Measurements from ENCODE around the gene CCDC110.

DNA sequence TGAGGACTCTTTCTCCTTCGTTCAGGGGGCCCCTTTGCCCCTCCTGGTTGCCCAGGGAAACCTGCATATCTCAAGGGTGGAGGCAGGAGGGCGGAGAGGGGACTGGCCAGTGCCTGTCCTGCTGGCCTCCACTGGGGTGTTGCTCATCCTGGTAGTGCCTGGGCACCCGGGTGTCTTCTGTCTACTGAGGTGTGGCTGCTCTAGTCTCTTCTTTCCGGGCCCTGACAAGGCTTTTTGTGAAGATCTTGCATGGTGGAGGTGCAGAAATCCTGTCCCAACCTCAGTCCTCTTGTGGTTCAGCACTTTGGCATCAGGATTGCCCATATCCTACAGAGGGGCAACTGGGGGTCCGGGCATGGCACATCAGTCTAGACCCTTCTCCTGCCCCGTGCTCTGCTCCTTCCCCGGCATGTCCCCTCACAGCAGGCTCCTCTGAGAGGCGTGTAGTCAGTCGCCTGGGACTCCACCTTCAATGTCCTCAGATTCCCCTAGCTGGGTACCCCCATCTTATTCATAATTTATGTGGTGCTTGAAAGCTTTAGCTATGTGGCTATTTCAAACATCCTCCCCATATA is 1.9 kb downstream of the CCDC110 start:
- TF ChIP-seq, protein P1, sequence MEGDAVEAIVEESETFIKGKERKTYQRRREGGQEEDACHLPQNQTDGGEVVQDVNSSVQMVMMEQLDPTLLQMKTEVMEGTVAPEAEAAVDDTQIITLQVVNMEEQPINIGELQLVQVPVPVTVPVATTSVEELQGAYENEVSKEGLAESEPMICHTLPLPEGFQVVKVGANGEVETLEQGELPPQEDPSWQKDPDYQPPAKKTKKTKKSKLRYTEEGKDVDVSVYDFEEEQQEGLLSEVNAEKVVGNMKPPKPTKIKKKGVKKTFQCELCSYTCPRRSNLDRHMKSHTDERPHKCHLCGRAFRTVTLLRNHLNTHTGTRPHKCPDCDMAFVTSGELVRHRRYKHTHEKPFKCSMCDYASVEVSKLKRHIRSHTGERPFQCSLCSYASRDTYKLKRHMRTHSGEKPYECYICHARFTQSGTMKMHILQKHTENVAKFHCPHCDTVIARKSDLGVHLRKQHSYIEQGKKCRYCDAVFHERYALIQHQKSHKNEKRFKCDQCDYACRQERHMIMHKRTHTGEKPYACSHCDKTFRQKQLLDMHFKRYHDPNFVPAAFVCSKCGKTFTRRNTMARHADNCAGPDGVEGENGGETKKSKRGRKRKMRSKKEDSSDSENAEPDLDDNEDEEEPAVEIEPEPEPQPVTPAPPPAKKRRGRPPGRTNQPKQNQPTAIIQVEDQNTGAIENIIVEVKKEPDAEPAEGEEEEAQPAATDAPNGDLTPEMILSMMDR (IDR thresholded peaks at IDR 0.05; ENCODE audit: insufficient read depth, low read length), result no peak
- no peak for TF ChIP-seq POLR2AphosphoS5 (IDR thresholded peaks at IDR 0.05; ENCODE audit: low read depth)
- TF ChIP-seq, protein P2, sequence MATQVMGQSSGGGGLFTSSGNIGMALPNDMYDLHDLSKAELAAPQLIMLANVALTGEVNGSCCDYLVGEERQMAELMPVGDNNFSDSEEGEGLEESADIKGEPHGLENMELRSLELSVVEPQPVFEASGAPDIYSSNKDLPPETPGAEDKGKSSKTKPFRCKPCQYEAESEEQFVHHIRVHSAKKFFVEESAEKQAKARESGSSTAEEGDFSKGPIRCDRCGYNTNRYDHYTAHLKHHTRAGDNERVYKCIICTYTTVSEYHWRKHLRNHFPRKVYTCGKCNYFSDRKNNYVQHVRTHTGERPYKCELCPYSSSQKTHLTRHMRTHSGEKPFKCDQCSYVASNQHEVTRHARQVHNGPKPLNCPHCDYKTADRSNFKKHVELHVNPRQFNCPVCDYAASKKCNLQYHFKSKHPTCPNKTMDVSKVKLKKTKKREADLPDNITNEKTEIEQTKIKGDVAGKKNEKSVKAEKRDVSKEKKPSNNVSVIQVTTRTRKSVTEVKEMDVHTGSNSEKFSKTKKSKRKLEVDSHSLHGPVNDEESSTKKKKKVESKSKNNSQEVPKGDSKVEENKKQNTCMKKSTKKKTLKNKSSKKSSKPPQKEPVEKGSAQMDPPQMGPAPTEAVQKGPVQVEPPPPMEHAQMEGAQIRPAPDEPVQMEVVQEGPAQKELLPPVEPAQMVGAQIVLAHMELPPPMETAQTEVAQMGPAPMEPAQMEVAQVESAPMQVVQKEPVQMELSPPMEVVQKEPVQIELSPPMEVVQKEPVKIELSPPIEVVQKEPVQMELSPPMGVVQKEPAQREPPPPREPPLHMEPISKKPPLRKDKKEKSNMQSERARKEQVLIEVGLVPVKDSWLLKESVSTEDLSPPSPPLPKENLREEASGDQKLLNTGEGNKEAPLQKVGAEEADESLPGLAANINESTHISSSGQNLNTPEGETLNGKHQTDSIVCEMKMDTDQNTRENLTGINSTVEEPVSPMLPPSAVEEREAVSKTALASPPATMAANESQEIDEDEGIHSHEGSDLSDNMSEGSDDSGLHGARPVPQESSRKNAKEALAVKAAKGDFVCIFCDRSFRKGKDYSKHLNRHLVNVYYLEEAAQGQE (IDR thresholded peaks at IDR 0.05; ENCODE audit: insufficient replicate concordance, low read depth), result no peak
- TF ChIP-seq GABPA (IDR thresholded peaks at IDR 0.05; ENCODE audit: low read depth), result no peak
- TF ChIP-seq SPI1 (IDR thresholded peaks at IDR 0.05; ENCODE audit: borderline replicate concordance, low read depth), result no peak
